H1 (cell line): ENCODE results near the gene SZT2. TPM values are rescaled to one million over a fixed set of nuclear protein-coding genes. Genes with fewer than 3 reads are reported as not detected.

ENCODE experiments used
- BACH1 ChIP-seq: IDR thresholded peaks from 2 replicates; pipeline ENCODE4 v1.6.1; 2012; ENCODE audit warnings: low read length, improper control_type of control experiment
- CHD2 ChIP-seq: IDR thresholded peaks from 2 replicates; pipeline ENCODE4 v1.6.1; 2012; ENCODE audit warnings: low read length, improper control_type of control experiment
- CTBP2 ChIP-seq: IDR thresholded peaks from 2 replicates; pipeline ENCODE4 v1.7.0; 2011; ENCODE audit warnings: borderline replicate concordance, mild to moderate bottlenecking, moderate library complexity, mixed read lengths, low read length; ENCODE audit not compliant: insufficient read depth, insufficient read length
- HDAC2 ChIP-seq, 2 experiments: fragments of 300-600 bp in 1 of 2; sonication (generic) in 1 of 2; IDR thresholded peaks; 2 replicates each; pipeline ENCODE4 v1.6.1; 2011 to 2012; ENCODE audit warnings: low read depth in 2 of 2, low read length in 2 of 2, mild to moderate bottlenecking in 2 of 2, moderate library complexity in 2 of 2, borderline replicate concordance in 1 of 2, inconsistent platforms in 1 of 2
- JUN ChIP-seq: IDR thresholded peaks from 2 replicates; pipeline ENCODE4 v1.6.1; 2011; ENCODE audit warnings: low read depth, mild to moderate bottlenecking, improper control_type of control experiment, low read length
- JUND ChIP-seq: IDR thresholded peaks from 2 replicates; pipeline ENCODE4 v1.6.1; 2011; ENCODE audit warnings: mild to moderate bottlenecking, improper control_type of control experiment, low read length
- KDM1A ChIP-seq: fragments of 200-600, 300-600 bp; sonication (generic); IDR thresholded peaks from 2 replicates; pipeline ENCODE4 v1.7.1; 2016; ENCODE audit warnings: mild to moderate bottlenecking, low read length, borderline replicate concordance
- MAX ChIP-seq: IDR thresholded peaks from 2 replicates; pipeline ENCODE4 v1.6.1; 2012; ENCODE audit warnings: inconsistent platforms
- SIRT6 ChIP-seq: IDR thresholded peaks from one replicate; pipeline ENCODE4 v1.7.1; 2012; ENCODE audit warnings: low read length, inconsistent platforms
- SP1 ChIP-seq: IDR thresholded peaks from 2 replicates; pipeline ENCODE4 v1.6.1; 2011; ENCODE audit warnings: low read depth, low read length
- SP4 ChIP-seq: IDR thresholded peaks from 2 replicates; pipeline ENCODE4 v1.6.1; 2012; ENCODE audit warnings: low read length, inconsistent platforms
- SUZ12 ChIP-seq: fragments of 200-600 bp; sonication (generic); IDR thresholded peaks from 2 replicates; pipeline ENCODE4 v1.6.1; 2012; ENCODE audit warnings: mild to moderate bottlenecking, inconsistent platforms, low read length, moderate library complexity, mixed read lengths
- TAF1 ChIP-seq: IDR thresholded peaks from 2 replicates; pipeline ENCODE4 v1.6.1; 2011; ENCODE audit warnings: mild to moderate bottlenecking, low read depth, low read length
- TEAD4 ChIP-seq: IDR thresholded peaks from 2 replicates; pipeline ENCODE4 v1.6.1; 2012; ENCODE audit warnings: low read depth, low read length, inconsistent platforms, mixed read lengths
- YY1 ChIP-seq: IDR thresholded peaks from 2 replicates; pipeline ENCODE4 v1.6.1; 2011; ENCODE audit warnings: low read depth, mild to moderate bottlenecking, low read length
- ZNF274 ChIP-seq: IDR thresholded peaks from 2 replicates; pipeline ENCODE4 v1.7.0; 2012; ENCODE audit warnings: low read length, borderline replicate concordance; ENCODE audit errors: extremely low read depth
- polyA plus RNA-seq, 7 experiments: library from polyadenylated mRNA; depleted of rRNA in 3 of 7; stranded (reverse) in 5 of 7; unstranded in 2 of 7; fragments of >200 nt in 5 of 7; fragments of 200-250 nt in 2 of 7; gene quantifications; 1 replicate in 5 of 7; 2 replicates in 1 of 7; 4 replicates in 1 of 7; pipeline versions ENCODE4 v1.2.1 to v1.2.3, GENCODE V29; 2011 to 2013; ENCODE audit warnings: missing spikeins in 2 of 7, mixed read lengths in 2 of 7
- total RNA-seq: library from RNA; stranded (reverse); fragmentation: NEBNext Ultra II Directional; extraction: Animal tissue kit (Norgen Biotek cat#: 25700); gene quantifications from 2 replicates; pipeline ENCODE4 v1.2.1, GENCODE V29; 2021

SZT2 gene
- total and polyA plus RNA-seq, 2 of the 8 experiments (the other 6 are each of a cell fraction or from before 2014, with no cell fraction given) = 4.7 to 12.9 TPM

GRCh38 chr1:43367904-43368645 lies 21.6 kb upstream of the SZT2 start, which contains the start of gene ELOVL1 (continued):
- TF ChIP-seq HDAC2 (IDR thresholded peaks at IDR 0.05; ENCODE audit: borderline replicate concordance in 1 of 2, low read depth in 2 of 2, low read length in 2 of 2) = 0 out of 4 replicates have a peak, but pooled peaks of 1 of the 2 experiments have one; percentile 48
- TF ChIP-seq SP4 = no peak
- TF ChIP-seq YY1 = no peak
- no peak for TF ChIP-seq TEAD4
- TF ChIP-seq SIRT6 = no peak
- no peak for TF ChIP-seq ZNF274
- peak; percentile 40 for TF ChIP-seq CTBP2
- TF ChIP-seq TAF1 = peak; percentile 76; the same call in 1 of the 2 replicates
- TF ChIP-seq BACH1 = no peak
- peak; percentile 11; the same call in 1 of the 2 replicates for TF ChIP-seq CHD2
- no peak for TF ChIP-seq SUZ12
- no peak for TF ChIP-seq KDM1A
- TF ChIP-seq MAX = peak; percentile 81
- 0 out of 2 replicates have a peak, but pooled peaks have one; percentile 28 for TF ChIP-seq SP1
- TF ChIP-seq JUN = no peak
- TF ChIP-seq JUND = no peak
